Measurements from ENCODE around the gene MTRF1. TPM values are rescaled to one million over a fixed set of nuclear protein-coding genes. Genes with fewer than 3 reads are reported as not detected.

Gene MTRF1
- total and polyA plus RNA-seq, 8 donors, result 11.3 to 26.9 (median 20.9) TPM

DNA sequence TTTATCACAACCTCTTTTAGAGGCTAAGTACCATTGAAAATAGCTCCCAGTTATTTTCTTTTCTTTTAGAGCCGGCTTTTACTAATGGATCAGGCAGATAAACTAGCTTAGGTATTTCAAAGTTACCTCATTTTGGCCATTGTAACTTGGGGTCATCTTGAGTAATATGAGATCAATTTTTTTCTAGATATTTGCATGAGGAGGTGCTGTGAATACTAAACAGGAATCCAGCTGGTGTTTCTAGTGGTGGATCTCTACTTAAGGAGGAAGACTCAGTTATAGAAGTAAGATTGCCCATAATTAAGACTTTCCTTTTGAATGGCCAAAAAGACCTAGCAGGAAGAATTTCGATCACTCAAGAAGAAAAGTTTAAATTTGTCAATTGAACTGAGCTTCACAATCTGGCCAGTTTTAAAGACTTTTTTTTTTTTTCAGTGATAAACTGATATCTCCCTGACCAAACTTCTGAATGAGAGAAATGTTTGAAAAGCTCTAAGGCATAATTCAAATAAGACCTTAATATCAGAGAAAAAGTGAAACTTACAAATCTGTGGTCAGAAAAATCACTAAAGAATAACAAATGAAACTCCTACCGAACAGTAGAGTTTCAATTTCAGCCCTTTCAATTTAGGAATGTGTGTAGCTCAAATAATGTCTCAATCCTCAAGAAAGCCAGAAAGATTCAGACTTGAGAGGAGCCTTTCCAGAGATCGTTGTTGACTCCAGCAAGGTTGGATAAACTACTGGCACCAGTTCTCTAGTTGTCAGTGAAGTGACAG, 36.1 kb upstream of the MTRF1 start:
- DNase-seq (no peak), ATAC-seq (no peak)
- H3K27me3 ChIP-seq, result no peaks in the 10 kb centered on the region
- intact Hi-C loops (cut with DNase I), result no loop called here
- no peaks in the 10 kb centered on the region for H3K36me3 ChIP-seq
- no peaks in the 10 kb centered on the region for H3K4me1 ChIP-seq
- TF ChIP-seq, protein P1, sequence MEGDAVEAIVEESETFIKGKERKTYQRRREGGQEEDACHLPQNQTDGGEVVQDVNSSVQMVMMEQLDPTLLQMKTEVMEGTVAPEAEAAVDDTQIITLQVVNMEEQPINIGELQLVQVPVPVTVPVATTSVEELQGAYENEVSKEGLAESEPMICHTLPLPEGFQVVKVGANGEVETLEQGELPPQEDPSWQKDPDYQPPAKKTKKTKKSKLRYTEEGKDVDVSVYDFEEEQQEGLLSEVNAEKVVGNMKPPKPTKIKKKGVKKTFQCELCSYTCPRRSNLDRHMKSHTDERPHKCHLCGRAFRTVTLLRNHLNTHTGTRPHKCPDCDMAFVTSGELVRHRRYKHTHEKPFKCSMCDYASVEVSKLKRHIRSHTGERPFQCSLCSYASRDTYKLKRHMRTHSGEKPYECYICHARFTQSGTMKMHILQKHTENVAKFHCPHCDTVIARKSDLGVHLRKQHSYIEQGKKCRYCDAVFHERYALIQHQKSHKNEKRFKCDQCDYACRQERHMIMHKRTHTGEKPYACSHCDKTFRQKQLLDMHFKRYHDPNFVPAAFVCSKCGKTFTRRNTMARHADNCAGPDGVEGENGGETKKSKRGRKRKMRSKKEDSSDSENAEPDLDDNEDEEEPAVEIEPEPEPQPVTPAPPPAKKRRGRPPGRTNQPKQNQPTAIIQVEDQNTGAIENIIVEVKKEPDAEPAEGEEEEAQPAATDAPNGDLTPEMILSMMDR (IDR thresholded peaks at IDR 0.05), result no peak
- H3K9me3 ChIP-seq, result no peaks in the 10 kb centered on the region
- H3K27ac ChIP-seq, result no peak overlapping the region
- H3K4me3 ChIP-seq, result no peak overlapping the region

DNA sequence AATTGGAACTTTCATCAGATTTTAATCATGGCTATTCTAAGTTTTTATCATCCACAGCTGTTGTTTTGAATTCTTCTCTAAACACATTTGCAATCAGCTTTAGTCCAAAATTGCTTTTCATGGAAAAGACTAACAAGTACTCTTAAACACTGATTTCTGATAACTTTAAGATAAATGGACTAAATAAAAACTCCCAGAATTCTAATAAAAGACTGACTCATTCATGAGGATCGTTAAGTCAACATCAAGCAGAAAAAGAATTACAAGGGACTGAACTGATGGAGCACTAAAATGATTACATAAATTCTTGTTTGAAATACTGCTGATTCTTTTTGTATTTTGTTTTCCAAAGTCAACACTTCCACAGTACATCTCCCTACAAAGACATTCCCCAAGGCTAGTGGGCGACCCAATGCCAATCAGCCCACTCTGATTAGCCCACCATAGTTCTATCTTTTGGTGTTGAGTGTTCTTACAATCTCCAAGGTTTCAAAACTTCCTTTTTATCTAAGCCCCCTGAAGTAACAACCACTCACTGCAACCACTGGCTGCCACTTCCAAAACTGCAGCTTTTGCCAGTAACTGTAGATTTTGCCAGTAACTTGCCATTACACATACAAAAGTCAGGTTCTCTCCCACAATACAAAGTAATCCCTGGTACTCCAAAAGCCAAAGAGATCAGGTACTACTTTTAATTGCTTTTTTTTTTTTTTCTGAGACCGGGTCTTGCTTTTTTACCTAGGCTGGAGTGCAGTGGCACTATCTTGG, 33.7 kb upstream of the MTRF1 start:
- Histone ChIP-seq H3K9me3 (peaks cover 0 to 4% of the 10 kb centered on the region in 2 donors), H3K4me3 (no peak overlapping the region), H3K4me1 (no peaks in the 10 kb centered on the region), H3K27ac (no peak overlapping the region), H3K36me3 (no peaks in the 10 kb centered on the region), H3K27me3 (no peaks in the 10 kb centered on the region)
- ATAC-seq (no peak), DNase-seq (no peak)
- intact Hi-C loops (cut with DNase I), result no loop called here
- TF ChIP-seq, protein P1 (IDR thresholded peaks at IDR 0.05), result no peak

DNA sequence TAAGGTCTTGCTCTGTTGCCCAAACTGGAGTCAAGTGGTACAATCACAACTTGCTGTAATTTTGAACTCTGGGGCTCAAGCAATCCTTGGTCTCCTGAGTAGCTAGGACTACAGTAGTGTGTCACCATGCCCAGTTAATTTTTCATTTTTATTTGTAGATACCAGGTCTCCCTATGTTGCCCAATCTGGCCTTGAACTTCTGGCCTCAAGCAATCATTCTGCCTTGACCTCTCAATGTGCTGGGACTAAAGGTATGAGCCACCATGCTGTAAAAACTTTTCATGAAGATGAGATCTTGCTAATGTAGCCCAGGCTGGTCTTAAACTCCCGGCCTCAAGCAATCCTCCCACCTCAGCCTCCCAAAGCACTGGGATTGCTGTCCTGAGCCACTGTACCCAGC, 32.6 kb upstream of the MTRF1 start:
- no peak overlapping the region for H3K4me3 ChIP-seq
- TF ChIP-seq, protein P1 (IDR thresholded peaks at IDR 0.05), result no peak
- peaks cover 0 to 4% of the 10 kb centered on the region in 2 donors for H3K9me3 ChIP-seq
- no peaks in the 10 kb centered on the region for H3K4me1 ChIP-seq
- no peak for ATAC-seq
- no peak for DNase-seq
- no peak overlapping the region for H3K27ac ChIP-seq
- no peaks in the 10 kb centered on the region for H3K27me3 ChIP-seq
- no peaks in the 10 kb centered on the region for H3K36me3 ChIP-seq
- intact Hi-C loops (cut with DNase I), result no loop called here

DNA sequence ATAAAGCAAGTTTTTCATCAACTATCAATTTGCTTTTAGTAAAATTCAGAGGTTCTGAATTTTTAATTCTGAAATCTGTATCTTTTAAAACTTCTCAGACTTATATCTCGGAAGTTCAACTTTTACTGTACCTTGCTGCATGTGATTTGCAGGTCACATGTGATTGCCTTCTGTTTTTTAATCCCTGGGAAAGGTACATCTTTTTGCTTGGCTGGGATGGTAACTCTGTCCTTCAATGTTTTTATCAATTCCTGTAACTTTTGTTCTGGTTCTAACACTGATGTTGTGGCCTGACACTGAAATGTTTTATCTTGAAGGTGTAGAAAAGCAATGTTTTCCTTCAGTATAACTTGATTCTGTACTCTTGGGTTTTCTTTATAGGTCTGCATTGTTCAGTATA, 31.5 kb upstream of the MTRF1 start:
- DNase-seq (no peak), ATAC-seq (no peak)
- H3K27me3 ChIP-seq, result no peaks in the 10 kb centered on the region
- no peaks in the 10 kb centered on the region for H3K36me3 ChIP-seq
- TF ChIP-seq, protein P1 (IDR thresholded peaks at IDR 0.05), result no peak
- peaks cover 0 to 4% of the 10 kb centered on the region in 2 donors for H3K9me3 ChIP-seq
- H3K27ac ChIP-seq, result no peak overlapping the region
- no peaks in the 10 kb centered on the region for H3K4me1 ChIP-seq
- no peak overlapping the region for H3K4me3 ChIP-seq
- intact Hi-C loops (cut with DNase I), result no loop called here

DNA sequence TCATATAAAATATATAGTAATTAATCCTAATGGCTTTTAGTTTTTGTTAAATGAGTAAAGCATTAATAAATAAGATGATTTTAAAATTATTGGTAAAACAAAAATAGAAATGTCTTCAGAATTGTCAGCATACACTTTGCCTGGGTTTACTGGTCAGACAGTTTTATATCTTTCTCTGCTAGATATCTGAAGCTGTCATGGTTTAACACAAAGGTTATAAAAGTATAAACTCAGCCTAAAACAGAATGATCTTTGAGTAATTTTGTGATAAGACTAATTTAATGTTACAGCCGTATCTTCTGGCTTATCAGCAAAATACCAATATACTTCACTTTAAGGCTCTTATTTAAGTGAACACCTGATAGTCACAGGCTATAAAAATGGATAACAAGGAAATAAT, 29.9 kb upstream of the MTRF1 start:
- Histone ChIP-seq H3K36me3 (no peaks in the 10 kb centered on the region), H3K27ac (no peak overlapping the region), H3K9me3 (peaks cover 0 to 4% of the 10 kb centered on the region in 2 donors), H3K4me3 (no peak overlapping the region), H3K27me3 (no peaks in the 10 kb centered on the region), H3K4me1 (no peaks in the 10 kb centered on the region)
- TF ChIP-seq, protein P1 (IDR thresholded peaks at IDR 0.05), result no peak
- DNase-seq (no peak), ATAC-seq (no peak)
- intact Hi-C loops (cut with DNase I), result no loop called here
